CD14-positive monocyte (primary cell): ENCODE measurements around the gene TECPR2. TPM values are rescaled to one million over a fixed set of nuclear protein-coding genes. Genes with fewer than 3 reads are reported as not detected.

ENCODE experiments used
- DNase-seq, 3 donors: peaks; one replicate each; pipeline ENCODE4 v3.0.0-alpha.2; 2011 to 2022
- H2AFZ ChIP-seq: 2 replicates; pipeline ENCODE4 v1.6.0; 2012; ENCODE audit warnings: mild to moderate bottlenecking, low read depth, low read length, inconsistent platforms; ENCODE audit not compliant: insufficient read depth, poor library complexity, severe bottlenecking
- H3K27ac ChIP-seq, 2 donors: 1 replicate in 1 of 2; 2 replicates in 1 of 2; pipeline ENCODE4 v1.5.1; 2012 to 2013; ENCODE audit warnings: low read length in 2 of 2, control low read depth in 1 of 2, inconsistent platforms in 1 of 2, low read depth in 1 of 2, mild to moderate bottlenecking in 1 of 2
- H3K27me3 ChIP-seq, 2 donors: one replicate each; pipeline versions ENCODE4 v1.6.0 to v1.6.1; 2011 to 2013; ENCODE audit warnings: low read length in 2 of 2; ENCODE audit not compliant: control insufficient read depth in 2 of 2, insufficient read depth in 2 of 2
- H3K36me3 ChIP-seq, 2 donors: replicated peaks in 1 of 2; 1 replicate in 1 of 2; 2 replicates in 1 of 2; pipeline versions ENCODE4 v1.5.1 to v1.6.1; 2012 to 2013; ENCODE audit warnings: low read length in 2 of 2, control low read depth in 1 of 2, inconsistent platforms in 1 of 2, mild to moderate bottlenecking in 1 of 2; ENCODE audit not compliant: insufficient read depth in 2 of 2, control insufficient read depth in 1 of 2
- H3K4me1 ChIP-seq, 2 donors: 1 replicate in 1 of 2; 2 replicates in 1 of 2; pipeline versions ENCODE4 v1.5.1 to v1.6.1; 2012 to 2013; ENCODE audit warnings: low read length in 2 of 2, control low read depth in 1 of 2, inconsistent platforms in 1 of 2, mild to moderate bottlenecking in 1 of 2, moderate library complexity in 1 of 2; ENCODE audit not compliant: insufficient read depth in 2 of 2, control insufficient read depth in 1 of 2
- H3K4me2 ChIP-seq: replicated peaks from 2 replicates; pipeline ENCODE3; 2012; ENCODE audit warnings: low read length, moderate library complexity, mild to moderate bottlenecking; ENCODE audit not compliant: poor library complexity, severe bottlenecking; ENCODE audit errors: extremely low read depth
- H3K4me3 ChIP-seq, 3 experiments: fragments of 200-600 bp in 1 of 3; sonication (generic) in 1 of 3; replicated peaks in 1 of 3; 1 replicate in 2 of 3; 2 replicates in 1 of 3; pipeline ENCODE4 v1.5.1; 2011 to 2013; ENCODE audit warnings: low read length in 3 of 3, mild to moderate bottlenecking in 3 of 3, control low read depth in 2 of 3, low read depth in 2 of 3, inconsistent platforms in 1 of 3, moderate library complexity in 1 of 3
- H3K79me2 ChIP-seq: 2 replicates; pipeline ENCODE4 v1.6.0; 2012; ENCODE audit warnings: mild to moderate bottlenecking, control low read depth, inconsistent platforms, low read length, moderate library complexity; ENCODE audit not compliant: insufficient read depth
- H3K9ac ChIP-seq: 2 replicates; pipeline ENCODE4 v1.6.0; 2017; ENCODE audit warnings: low read length, mild to moderate bottlenecking; ENCODE audit not compliant: insufficient read depth, poor library complexity, severe bottlenecking
- H3K9me3 ChIP-seq, 2 donors: replicated peaks in 1 of 2; 1 replicate in 1 of 2; 2 replicates in 1 of 2; pipeline versions ENCODE4 v1.5.1 to v1.6.1; 2012 to 2013; ENCODE audit warnings: low read length in 2 of 2, control low read depth in 1 of 2; ENCODE audit not compliant: control insufficient read depth in 1 of 2, insufficient read depth in 1 of 2
- H4K20me1 ChIP-seq: 2 replicates; pipeline ENCODE4 v1.6.0; 2012; ENCODE audit warnings: mild to moderate bottlenecking, low read length, control low read depth, moderate library complexity; ENCODE audit not compliant: insufficient read depth
- H3K27ac Mint-ChIP-seq, 7 donors: one replicate each; pipeline ENCODE4 v1.8.0; 2020; ENCODE audit warnings: mild to moderate bottlenecking in 7 of 7, mixed read lengths in 7 of 7, moderate library complexity in 6 of 7, inconsistent platforms in 2 of 7
- H3K27me3 Mint-ChIP-seq, 3 donors: one replicate each; pipeline ENCODE4 v1.8.0; 2021 to 2022; ENCODE audit warnings: low read depth in 3 of 3, mild to moderate bottlenecking in 3 of 3, mixed read lengths in 3 of 3, moderate library complexity in 3 of 3, inconsistent platforms in 1 of 3
- H3K36me3 Mint-ChIP-seq, 2 donors: one replicate each; pipeline ENCODE4 v1.8.0; 2020; ENCODE audit warnings: mixed read lengths in 2 of 2, inconsistent platforms in 1 of 2, mild to moderate bottlenecking in 1 of 2
- H3K4me1 Mint-ChIP-seq: one replicate; pipeline ENCODE4 v1.8.0; 2020; ENCODE audit warnings: mild to moderate bottlenecking, mixed read lengths
- H3K4me3 Mint-ChIP-seq, 2 donors: one replicate each; pipeline ENCODE4 v1.8.0; 2020; ENCODE audit warnings: mild to moderate bottlenecking in 2 of 2, mixed read lengths in 2 of 2, moderate library complexity in 1 of 2
- H3K9me3 Mint-ChIP-seq, 7 donors: one replicate each; pipeline ENCODE4 v1.8.0; 2020 to 2022; ENCODE audit warnings: mixed read lengths in 7 of 7, mild to moderate bottlenecking in 6 of 7, moderate library complexity in 6 of 7, inconsistent platforms in 2 of 7
- CTCF ChIP-seq: fragments of 200-600 bp; IDR thresholded peaks from one replicate; pipeline ENCODE4 v1.8.0; 2022; ENCODE audit warnings: antibody characterized with exemption, mild to moderate bottlenecking
- WGBS: methylation state at CpG from one replicate; pipeline ENCODE4 v1.1.5; 2013; ENCODE audit warnings: missing lambda C conversion rate; ENCODE audit not compliant: insufficient coverage; 5-methylcytosine and 5-hydroxymethylcytosine counted together
- intact Hi-C, 2 donors: fragments of 100-400 bp; cut with micrococcal nuclease; formaldehyde crosslinking; loops; one replicate each; pipeline versions ENCODE4 v1.15.0 to v1.15.1; 2023
- polyA plus RNA-seq, 3 donors: library from polyadenylated mRNA; depleted of rRNA in 1 of 3; unstranded in 2 of 3; stranded (reverse) in 1 of 3; fragments of 300-500 nt in 2 of 3; fragments of >200 nt in 1 of 3; fragmentation: Illumina TruSeq in 2 of 3; gene quantifications; 1 replicate in 2 of 3; 2 replicates in 1 of 3; pipeline ENCODE4 v1.2.3, GENCODE V29; 2012 to 2021

TECPR2 gene
- polyA plus RNA-seq, 3 donors, result 2.8 to 10.4 (median 6.4) TPM

GRCh38 chr14:102496958-102497744 is 134.4 kb downstream of the TECPR2 start:
- Histone ChIP-seq H3K9ac (no peak overlapping the region), H3K27me3 (no peaks in the 10 kb centered on the region), H3K36me3 (peaks cover 32 to 36% of the 10 kb centered on the region in 2 donors), H3K4me3 (no peak overlapping the region), H3K9me3 (no peaks in the 10 kb centered on the region), H3K4me1 (peaks cover 15 to 18% of the 10 kb centered on the region in 2 donors), H3K27ac (no peak overlapping the region), H2AFZ (no peak overlapping the region), H3K4me2 (no peak overlapping the region), H4K20me1 (no peaks in the 10 kb centered on the region), H3K79me2 (no peaks in the 10 kb centered on the region)
- Mint-ChIP-seq H3K27ac (peak overlapping the region in 3 of 7 donors; percentile 53 to 89 (median 81)), H3K36me3 (peaks cover 39 to 68% of the 10 kb centered on the region in 2 donors), H3K9me3 (no peaks in the 10 kb centered on the region), H3K4me3 (no peak overlapping the region), H3K27me3 (peaks cover 0 to 2% (median 0%) of the 10 kb centered on the region in 3 donors), H3K4me1 (peaks cover 15% of the 10 kb centered on the region)
- 98% methylated on average over 37 of the region's 42 CpGs for WGBS
- no peak for TF ChIP-seq CTCF
- DNase-seq, result no peak
- intact Hi-C loops, result no loop called here

- no peak overlapping the region for H3K27ac ChIP-seq
- WGBS, result 96% methylated on average over 29 of the region's 30 CpGs
- H3K9me3 ChIP-seq, result no peaks in the 10 kb centered on the region
- H3K36me3 Mint-ChIP-seq, result peaks cover 37 to 62% of the 10 kb centered on the region in 2 donors
- no peak for DNase-seq
- no peaks in the 10 kb centered on the region for H3K9me3 Mint-ChIP-seq
- intact Hi-C loops, result no loop called here
- no peaks in the 10 kb centered on the region for H4K20me1 ChIP-seq
- H3K27me3 Mint-ChIP-seq, result peaks cover 0 to 2% (median 0%) of the 10 kb centered on the region in 3 donors
- no peak overlapping the region for H3K4me3 ChIP-seq
- no peak for TF ChIP-seq CTCF
- no peak overlapping the region for H3K4me3 Mint-ChIP-seq
- no peak overlapping the region for H2AFZ ChIP-seq
- no peak overlapping the region for H3K9ac ChIP-seq
- H3K36me3 ChIP-seq, result peaks cover 32 to 36% of the 10 kb centered on the region in 2 donors
- H3K79me2 ChIP-seq, result no peaks in the 10 kb centered on the region
- H3K27ac Mint-ChIP-seq, result peak overlapping the region in 3 of 7 donors; percentile 48 to 89 (median 69)
- peaks cover 15 to 18% of the 10 kb centered on the region in 2 donors for H3K4me1 ChIP-seq
- H3K4me1 Mint-ChIP-seq, result peaks cover 15% of the 10 kb centered on the region
- no peaks in the 10 kb centered on the region for H3K27me3 ChIP-seq
- no peak overlapping the region for H3K4me2 ChIP-seq
Observed at GRCh38 chr14:102497998-102498677, 135.4 kb downstream of the TECPR2 start.
